Vagina (tissue), 2 donors: ENCODE measurements around the gene TCN2.
A peak's percentile ranks its signal among the peaks of the same experiment; 100 is the strongest.

ENCODE experiments used
- CTCF ChIP-seq, 3 experiments: fragments of 450-650 bp in 2 of 3; fragments of 200-600 bp in 1 of 3; sonication (generic) in 1 of 3; IDR thresholded peaks; one replicate each; pipeline ENCODE4 v1.5.1; 2017 to 2019; ENCODE audit warnings: antibody characterized with exemption in 3 of 3, mild to moderate bottlenecking in 2 of 3, moderate library complexity in 2 of 3
- POLR2AphosphoS5 ChIP-seq, 2 donors: sonication (generic); formaldehyde crosslinking; IDR thresholded peaks; one replicate each; pipeline ENCODE4 v1.9.0; 2017; ENCODE audit warnings: antibody characterized with exemption in 2 of 2, mild to moderate bottlenecking in 2 of 2, low read depth in 1 of 2; ENCODE audit not compliant: insufficient read depth in 1 of 2

DNA sequence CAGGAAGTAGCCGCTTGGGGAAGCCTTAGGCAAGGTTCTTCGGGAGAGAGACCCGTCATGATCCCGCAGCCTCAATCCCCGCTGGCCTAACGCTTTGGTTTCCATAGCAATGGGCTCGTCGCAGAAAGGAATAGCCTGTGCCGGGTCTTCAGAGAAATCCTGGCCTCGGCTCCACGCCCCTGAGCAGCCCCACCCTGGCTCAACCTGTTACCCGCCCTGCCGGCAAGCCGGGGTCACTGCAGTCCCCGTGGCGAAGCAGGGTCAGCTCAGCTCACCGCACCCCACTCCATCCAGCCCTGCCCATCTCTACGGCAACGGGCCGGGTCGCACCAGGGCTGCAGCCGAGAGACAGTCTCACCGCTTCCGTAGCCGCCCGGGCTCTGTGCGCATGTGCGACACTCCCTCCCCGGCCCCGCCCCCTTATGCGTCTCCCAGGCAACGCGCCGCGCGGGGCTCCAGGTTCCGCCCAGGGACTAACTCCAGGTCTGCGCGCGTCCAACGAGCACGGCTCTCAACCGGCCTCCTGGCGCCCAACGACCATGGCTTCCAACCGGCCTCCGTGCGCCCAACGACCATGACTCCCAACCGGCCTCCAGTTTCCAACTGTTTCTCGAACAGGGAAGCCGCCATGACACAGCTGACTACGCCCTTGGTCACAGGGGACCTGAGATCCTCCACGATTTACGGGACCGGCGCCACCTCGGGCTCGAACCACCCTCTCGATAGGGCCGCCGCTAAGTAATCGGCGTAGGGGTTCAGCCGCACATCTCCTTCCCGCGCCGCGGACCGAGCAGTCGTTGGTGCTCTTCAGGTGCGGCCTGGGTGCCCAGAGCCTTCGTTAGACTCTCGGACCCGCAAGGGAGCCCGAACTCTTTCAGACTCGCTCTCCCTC, 60.8 kb downstream of the TCN2 start, which contains the start of gene DUSP18:
- peak; percentile 82 to 83 for TF ChIP-seq POLR2AphosphoS5 (IDR thresholded peaks at IDR 0.05; ENCODE audit: insufficient read depth in 1 of 2, low read depth in 1 of 2)
- no peak for TF ChIP-seq CTCF (IDR thresholded peaks at IDR 0.05)
